Erythroblast (primary cell): ENCODE data around the gene USP28.

Source experiments
- GATA1 ChIP-seq: IDR thresholded peaks from 2 replicates; pipeline ENCODE4 v1.6.1; 2011; ENCODE audit warnings: low read depth, mild to moderate bottlenecking, control low read depth, low read length, moderate library complexity
- POLR2A ChIP-seq: IDR thresholded peaks from 2 replicates; pipeline ENCODE4 v1.6.1; 2011; ENCODE audit warnings: mild to moderate bottlenecking, low read length

GRCh38 chr11:113840932-113841664 is 34.3 kb downstream of the USP28 start:
- no peak for TF ChIP-seq POLR2A
- no peak for TF ChIP-seq GATA1
